Ammon's horn (tissue), 1 donor: Measurements from ENCODE around the gene TMEM61.
A peak's percentile ranks its signal among the peaks of the same experiment; 100 is the strongest.
"Not testable (repeated sequence)": the region's sequence is repeated elsewhere in the genome, so short reads cannot be mapped to it uniquely, and the experiment has no call there.

ENCODE experiments used
- DNase-seq: peaks from one replicate; pipeline ENCODE4 v3.0.0-alpha.2; 2016; ENCODE audit warnings: low spot score

The TMEM61 gene

GRCh38 chr1:55001311-55001710, 20.9 kb downstream of the TMEM61 start:
- DNase-seq: no peak

DNA sequence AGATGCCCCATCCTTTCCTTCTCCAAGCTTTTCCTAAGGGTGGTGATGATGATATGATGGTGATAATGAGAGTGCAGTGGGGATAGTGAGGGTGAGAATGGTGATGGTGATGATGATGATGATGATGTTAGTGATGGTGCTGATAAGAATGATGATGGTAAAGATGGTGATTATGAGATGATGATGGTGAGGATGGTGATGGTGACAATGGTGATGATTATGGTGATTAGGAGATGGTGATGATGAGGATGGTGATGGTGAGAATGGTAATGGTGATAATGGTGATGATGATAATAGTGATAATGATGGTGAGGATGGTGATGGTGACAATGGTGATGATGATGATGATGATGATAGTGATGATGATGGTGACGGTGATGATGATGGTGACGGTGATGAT, 22.3 kb downstream of the TMEM61 start:
- DNase-seq: no peak

DNA sequence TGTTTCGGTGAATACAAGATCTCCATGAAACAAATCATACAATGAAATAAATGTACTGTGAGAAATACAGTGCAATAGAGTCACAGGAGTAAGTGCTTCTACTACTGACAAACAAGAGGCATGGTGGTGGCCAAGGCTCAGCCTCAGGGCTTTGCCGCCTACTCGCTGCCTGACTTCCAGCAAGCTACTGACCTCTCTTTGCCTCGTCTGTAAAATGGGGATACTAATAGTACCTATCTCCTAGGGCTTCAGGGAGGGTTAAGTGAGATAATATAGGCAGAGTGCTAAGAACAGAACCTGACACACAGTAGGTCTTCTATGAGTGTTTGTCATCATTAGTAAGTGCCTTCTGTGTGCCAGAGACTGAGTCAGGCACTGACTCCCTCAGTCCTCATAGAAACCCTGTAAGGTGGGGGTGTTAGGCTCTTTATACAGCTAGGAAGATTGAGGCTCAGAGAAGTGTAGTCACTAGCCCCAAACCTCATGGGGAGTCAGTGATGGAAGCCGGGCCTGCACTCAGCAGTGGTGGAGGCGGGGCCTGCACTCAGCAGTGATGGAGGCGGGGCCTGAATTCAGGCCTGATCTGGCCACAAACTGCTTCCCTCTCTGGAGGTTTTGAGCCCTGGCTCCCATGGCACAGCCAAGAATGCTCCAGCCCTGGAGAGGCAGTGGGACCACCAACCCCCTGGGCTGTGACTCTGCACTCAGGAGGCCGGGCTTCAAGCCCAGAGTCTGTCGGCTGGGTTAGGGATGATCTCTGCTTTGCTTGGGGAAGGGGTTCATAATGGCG, 25.1 kb downstream of the TMEM61 start:
- no peak for DNase-seq

GRCh38 chr1:55006931-55007330, 26.5 kb downstream of the TMEM61 start:
- DNase-seq: no peak

- DNase-seq: no peak
Observed at GRCh38 chr1:55007625-55008024, 27.2 kb downstream of the TMEM61 start.

GRCh38 chr1:55010194-55010886, 29.9 kb downstream of the TMEM61 start:
- DNase-seq: no peak

DNA sequence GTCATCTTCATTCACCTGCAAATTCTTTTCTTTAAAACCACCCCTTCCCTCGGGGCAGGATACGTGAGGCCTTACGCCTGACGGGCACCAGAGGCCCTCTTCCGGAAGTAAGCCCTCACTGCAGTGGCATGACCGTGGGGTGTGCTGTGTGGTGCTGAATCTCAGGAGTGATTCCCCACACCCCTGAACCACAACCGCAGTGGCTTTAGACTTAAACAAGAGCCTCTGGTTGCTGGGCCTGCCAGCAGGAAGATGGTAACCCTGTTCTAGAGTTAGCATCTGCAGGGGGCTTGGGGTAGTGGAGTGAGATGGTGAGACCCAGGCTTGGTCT, 30.4 kb downstream of the TMEM61 start:
- no peak for DNase-seq

DNA sequence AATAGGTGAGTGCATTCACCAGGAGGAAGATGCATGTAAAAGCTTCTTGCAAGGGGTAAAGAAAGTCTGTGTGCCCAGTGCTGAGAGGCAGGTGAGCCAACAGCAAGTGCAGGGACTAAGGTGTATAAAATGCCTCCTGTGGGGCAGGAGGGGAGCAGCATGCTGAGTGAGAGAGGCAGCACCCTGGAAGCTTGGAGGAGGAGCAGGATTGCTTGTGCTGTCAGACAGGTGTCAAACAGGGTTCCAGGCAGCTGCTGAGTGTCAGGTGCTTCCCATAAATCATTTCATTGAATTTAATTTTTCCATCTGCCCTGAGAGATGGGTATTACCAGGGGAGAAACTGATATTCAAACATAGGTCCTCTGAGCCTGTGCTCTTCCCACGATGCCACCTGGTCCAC, 32.2 kb downstream of the TMEM61 start:
- no peak for DNase-seq

DNA sequence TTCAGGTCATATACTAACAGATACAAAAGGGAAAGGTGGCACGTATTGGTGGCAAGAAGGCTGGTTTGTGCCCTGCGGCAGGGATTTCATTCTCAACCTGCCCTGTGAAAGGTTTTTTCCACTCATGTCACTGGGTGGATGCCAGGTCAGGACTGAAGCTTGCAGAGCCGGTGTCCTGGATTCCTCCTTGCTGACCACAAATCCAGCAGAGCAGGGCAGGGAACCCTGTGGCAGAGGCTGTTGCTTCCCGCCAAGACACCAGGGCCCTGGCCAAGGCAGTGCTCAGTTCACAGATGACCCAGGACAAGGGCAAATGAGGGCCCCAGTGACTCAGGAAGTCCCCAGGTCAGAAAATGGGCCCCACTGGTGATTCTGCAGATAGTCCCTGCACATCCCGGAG, 34.7 kb downstream of the TMEM61 start:
- no peak for DNase-seq

- no peak for DNase-seq
Observed at GRCh38 chr1:55015731-55016620, 35.5 kb downstream of the TMEM61 start.

GRCh38 chr1:55018395-55018794, 38.0 kb downstream of the TMEM61 start:
- no peak for DNase-seq

- peak; percentile 79 for DNase-seq
Observed at GRCh38 chr1:55021942-55022546, 41.6 kb downstream of the TMEM61 start.

DNA sequence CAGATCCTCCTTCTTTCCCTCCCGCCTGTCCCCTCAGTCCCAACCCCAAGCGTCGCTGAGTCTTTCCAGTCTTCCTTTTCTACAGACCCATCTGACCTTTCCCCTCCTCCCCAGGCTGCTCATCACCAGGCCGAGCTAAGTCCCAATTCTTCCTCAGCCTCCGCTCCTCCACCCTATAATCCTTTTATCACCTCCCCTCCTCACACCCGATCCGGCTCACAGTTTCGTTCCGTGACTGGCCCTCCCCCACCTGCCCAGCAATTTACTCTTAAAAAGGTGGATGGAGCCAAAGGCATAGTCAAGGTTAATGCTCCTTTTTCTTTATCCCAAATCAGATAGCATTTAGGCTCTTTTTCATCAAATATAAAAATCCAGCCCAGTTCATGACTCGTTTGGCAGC, 43.7 kb downstream of the TMEM61 start:
- not testable (repeated sequence) for DNase-seq

DNA sequence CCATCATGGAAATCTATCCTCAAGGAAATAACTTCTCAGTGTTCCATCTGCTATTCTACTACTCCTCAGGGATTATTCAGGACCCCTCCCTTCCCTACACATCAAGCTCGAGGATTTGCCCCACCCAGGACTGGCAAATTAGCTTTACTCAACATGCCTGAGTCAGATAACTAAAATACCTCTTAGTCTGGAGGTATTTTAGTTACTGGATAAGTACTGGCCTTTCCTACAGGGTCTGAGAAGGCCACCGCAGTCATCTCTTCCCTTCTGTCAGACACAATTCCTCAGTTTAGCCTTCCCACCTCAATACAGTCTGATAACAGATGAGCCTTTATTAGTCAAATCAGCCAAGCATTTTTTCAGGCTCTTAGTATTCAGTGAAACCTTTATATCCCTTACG, 46.3 kb downstream of the TMEM61 start:
- DNase-seq: not testable (repeated sequence)

DNA sequence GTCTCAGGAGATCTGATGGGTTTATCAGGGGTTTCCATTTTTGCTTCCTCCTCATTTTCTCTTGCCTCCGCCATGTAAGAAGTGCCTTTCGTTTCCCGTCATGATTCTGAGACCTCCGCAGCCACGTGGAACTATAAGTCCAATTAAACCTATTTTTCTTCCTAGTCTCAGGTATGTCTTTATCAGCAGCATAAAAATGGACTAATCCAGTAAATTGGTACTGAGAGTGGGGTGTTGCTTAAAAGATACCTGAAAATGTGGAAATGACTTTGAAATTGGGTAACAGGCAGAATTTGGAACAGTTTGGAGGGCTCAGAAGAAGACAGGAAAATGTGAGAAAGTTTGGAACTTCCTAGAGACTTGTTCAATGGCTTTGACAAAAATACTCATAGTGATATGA, 50.7 kb downstream of the TMEM61 start:
- DNase-seq: not testable (repeated sequence)

DNA sequence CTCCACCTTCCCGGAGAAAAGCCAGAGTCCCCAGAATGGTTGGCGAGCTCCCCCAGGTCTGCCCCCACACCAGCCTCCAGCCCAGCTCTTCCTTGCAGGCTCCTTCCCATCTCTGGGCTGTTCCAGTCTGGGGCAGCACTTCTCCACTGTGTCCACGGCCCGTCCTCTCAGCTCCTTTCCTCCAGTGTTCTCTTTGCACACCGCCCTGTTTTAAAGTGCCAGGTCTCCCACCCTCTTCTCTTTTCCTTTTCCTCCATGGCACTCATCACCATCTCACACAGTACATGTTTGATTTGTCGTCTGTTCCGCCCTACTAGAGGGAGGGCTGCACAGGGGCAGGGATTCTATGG, 52.8 kb downstream of the TMEM61 start:
- no peak for DNase-seq

GRCh38 chr1:55034476-55035133, 54.2 kb downstream of the TMEM61 start:
- no peak for DNase-seq

GRCh38 chr1:55035904-55036303, 55.5 kb downstream of the TMEM61 start:
- no peak for DNase-seq

- no peak for DNase-seq
Observed at GRCh38 chr1:55037733-55038551, 57.5 kb downstream of the TMEM61 start.

GRCh38 chr1:55038552-55038838, 58.1 kb downstream of the TMEM61 start:
- no peak for DNase-seq

DNA sequence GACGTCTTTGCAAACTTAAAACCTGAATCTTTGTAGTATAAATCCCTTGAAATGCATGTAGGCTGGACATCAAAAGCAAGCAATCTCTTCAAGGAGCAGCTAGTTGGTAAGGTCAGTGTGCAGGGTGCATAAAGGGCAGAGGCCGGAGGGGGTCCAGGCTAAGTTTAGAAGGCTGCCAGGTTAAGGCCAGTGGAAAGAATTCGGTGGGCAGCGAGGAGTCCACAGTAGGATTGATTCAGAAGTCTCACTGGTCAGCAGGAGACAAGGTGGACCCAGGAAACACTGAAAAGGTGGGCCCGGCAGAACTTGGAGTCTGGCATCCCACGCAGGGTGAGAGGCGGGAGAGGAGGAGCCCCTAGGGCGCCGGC, 58.5 kb downstream of the TMEM61 start:
- DNase-seq: no peak
